ENCODE measurements around the gene C2CD4D. TPM values are rescaled to one million over a fixed set of nuclear protein-coding genes. Genes with fewer than 3 reads are reported as not detected.
"Not testable (repeated sequence)": the region's sequence is repeated elsewhere in the genome, so short reads cannot be mapped to it uniquely, and the experiment has no call there.

The C2CD4D gene
- total RNA-seq, 1 donor from 2014 or later: 0.16 TPM

GRCh38 chr1:151858886-151859665, 19.5 kb upstream of the C2CD4D start:
- DNase-seq: no peak

- DNase-seq: no peak
These were observed 18.6 kb upstream of the C2CD4D start for GRCh38 chr1:151858030-151858746.

- no peak for DNase-seq
These were observed 16.3 kb upstream of the C2CD4D start for GRCh38 chr1:151855933-151856332.

GRCh38 chr1:151855516-151855915, 15.9 kb upstream of the C2CD4D start:
- DNase-seq: not testable (repeated sequence)

- DNase-seq: no peak
These were observed 15.0 kb upstream of the C2CD4D start for GRCh38 chr1:151854658-151855057.

GRCh38 chr1:151853411-151853943, 13.9 kb upstream of the C2CD4D start, which contains the start of gene THEM5:
THEM5 (minus strand) TSS chr1:151853712; CDS start chr1:151853565, 147 bp downstream.
- DNase-seq: no peak

- DNase-seq: no peak
These were observed 13.1 kb upstream of the C2CD4D start for GRCh38 chr1:151852733-151853132.

GRCh38 chr1:151851886-151852285, 12.3 kb upstream of the C2CD4D start:
- DNase-seq: no peak

GRCh38 chr1:151849871-151850270, 10.3 kb upstream of the C2CD4D start:
- no peak for DNase-seq

- DNase-seq: no peak
These were observed 9.5 kb upstream of the C2CD4D start for GRCh38 chr1:151849126-151849525.

GRCh38 chr1:151847867-151848596, 8.4 kb upstream of the C2CD4D start:
- no peak for DNase-seq

GRCh38 chr1:151846686-151847237, 7.1 kb upstream of the C2CD4D start:
- DNase-seq: no peak

- no peak for DNase-seq
These were observed 6.5 kb upstream of the C2CD4D start for GRCh38 chr1:151846062-151846568.

- DNase-seq: no peak
These were observed 3.8 kb upstream of the C2CD4D start for GRCh38 chr1:151843398-151843797.

GRCh38 chr1:151841141-151841540, 1.5 kb upstream of the C2CD4D start:
- no peak for DNase-seq

- no peak for DNase-seq
These were observed 801 bp upstream of the C2CD4D start for GRCh38 chr1:151840421-151840820.

GRCh38 chr1:151839082-151839412, 573 bp downstream of the C2CD4D start:
- DNase-seq: no peak

GRCh38 chr1:151838222-151839081, 1.2 kb downstream of the C2CD4D start:
- no peak for DNase-seq

- no peak for DNase-seq
These were observed 1.8 kb downstream of the C2CD4D start for GRCh38 chr1:151837884-151838221.

GRCh38 chr1:151837197-151837596, 2.4 kb downstream of the C2CD4D start:
- no peak for DNase-seq

- no peak for DNase-seq
These were observed 4.0 kb downstream of the C2CD4D start for GRCh38 chr1:151835596-151835995.

Measured in occipital lobe (tissue), 2 donors.